D341Med (cell line): ENCODE results near the gene SOX8.
"Not testable (repeated sequence)": the region's sequence is repeated elsewhere in the genome, so short reads cannot be mapped to it uniquely, and the experiment has no call there.

ENCODE experiments used
- DNase-seq: peaks from one replicate; pipeline ENCODE4 v3.0.0; 2012; ENCODE audit warnings: low spot score

The SOX8 gene

DNA sequence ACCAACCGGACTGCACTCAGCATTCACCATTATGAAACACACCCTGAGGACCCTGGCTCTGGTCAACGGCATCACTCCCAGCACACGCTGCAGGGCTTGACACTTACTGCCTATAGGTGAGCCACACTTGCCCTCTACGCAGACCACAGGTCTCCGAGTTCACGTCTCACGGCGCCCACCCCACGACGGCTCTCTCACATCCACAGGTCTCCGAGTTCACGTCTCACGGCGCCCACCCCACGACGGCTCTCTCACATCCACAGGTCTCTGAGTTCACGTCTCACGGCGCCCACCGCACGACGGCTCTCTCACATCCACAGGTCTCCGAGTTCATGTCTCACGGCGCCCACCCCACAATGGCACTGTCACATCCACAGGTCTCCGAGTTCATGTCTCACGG lies 25.8 kb upstream of the SOX8 start:
- DNase-seq, result not testable (repeated sequence)

DNA sequence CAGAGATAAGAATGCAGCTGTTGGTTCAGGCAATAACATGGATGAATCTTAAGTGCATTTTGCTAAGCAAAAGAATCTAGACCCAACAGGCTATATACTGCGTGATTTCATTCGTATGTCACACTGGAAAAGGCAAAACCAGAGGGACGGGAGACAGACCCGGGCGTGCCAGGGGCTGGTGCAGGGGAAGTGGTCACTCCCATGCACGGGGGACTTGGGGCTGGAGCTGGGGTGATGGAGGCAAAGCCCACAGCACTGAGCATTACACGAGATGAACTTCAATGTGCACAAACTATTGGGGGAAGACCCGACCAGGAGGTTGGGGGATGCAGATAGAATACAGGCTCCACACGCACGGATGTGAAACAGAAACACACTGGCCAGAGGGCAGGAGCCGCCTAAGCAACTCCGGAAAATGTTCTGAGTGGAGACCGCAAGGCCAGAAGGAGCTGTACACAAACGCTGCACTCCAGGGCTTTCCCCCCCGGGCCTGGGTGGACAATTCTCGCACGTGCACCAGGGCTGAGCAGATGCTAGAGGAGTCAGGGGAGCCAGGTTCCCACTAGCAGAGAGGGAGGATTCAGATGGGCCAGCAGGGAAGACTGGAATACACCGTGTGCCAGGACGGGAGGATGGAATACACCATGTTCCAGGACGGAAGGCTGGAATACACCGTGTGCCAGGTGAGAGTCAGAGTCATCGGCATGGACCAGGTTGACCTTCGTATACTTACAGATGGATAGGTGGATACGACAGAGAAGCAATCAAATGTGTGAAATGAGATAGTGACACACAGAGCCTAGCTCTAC lies 22.1 kb upstream of the SOX8 start:
- DNase-seq, result no peak

- DNase-seq, result no peak
These were observed 19.2 kb upstream of the SOX8 start for GRCh38 chr16:962366-962765.

- DNase-seq, result no peak
These were observed 18.4 kb upstream of the SOX8 start for GRCh38 chr16:962901-963814.

GRCh38 chr16:963913-964312 lies 17.7 kb upstream of the SOX8 start:
- no peak for DNase-seq

DNA sequence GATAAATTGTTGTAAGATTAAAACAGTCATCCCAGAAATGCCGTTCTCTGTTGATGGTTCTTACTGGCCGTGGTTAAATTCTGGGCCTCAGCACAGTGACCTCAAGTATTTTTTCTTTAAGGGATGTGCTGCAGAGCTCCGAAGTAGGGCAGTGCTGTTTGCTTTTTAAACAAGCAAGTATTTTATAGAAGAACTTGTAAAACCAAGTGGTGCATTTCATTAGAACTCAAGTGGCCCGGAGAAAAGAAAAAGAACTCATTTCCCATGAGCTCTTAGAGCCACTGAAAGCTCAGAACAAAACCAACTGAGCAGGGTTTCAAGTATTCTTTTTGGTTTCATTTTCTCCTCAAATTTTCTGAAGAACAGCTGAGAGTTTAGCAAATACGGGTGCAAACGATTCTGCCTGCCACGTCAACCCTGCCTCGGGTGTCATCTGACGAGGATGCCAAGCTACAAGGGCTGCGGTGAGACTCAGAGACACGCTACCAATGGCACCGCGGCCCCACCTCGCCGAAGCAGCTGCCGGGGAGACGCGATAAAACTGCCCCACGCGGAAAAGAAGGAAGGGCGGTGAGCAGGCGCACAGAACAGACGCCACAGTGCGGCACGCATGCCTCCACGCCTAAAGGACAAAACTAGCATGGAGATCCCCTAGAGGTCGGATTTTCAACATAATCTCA lies 17.1 kb upstream of the SOX8 start:
- DNase-seq, result no peak

DNA sequence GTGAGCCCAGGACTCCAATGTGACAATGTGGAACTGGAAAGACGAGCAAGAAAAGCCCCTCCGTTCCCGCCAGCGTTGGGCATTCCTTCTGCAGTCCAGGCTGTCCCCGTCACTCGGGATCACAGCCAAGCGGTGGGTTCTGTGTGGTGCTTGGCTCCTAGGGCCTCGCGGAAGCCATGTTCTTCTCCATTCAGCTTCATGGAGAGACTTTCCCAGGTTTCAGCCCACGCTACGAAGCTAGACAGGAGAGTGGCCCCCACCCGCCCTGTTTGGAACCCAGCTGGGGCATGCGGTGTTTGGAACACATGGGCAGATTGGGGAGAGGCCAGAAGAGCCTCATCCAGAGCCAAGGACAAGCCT lies 16.6 kb upstream of the SOX8 start:
- no peak for DNase-seq

DNA sequence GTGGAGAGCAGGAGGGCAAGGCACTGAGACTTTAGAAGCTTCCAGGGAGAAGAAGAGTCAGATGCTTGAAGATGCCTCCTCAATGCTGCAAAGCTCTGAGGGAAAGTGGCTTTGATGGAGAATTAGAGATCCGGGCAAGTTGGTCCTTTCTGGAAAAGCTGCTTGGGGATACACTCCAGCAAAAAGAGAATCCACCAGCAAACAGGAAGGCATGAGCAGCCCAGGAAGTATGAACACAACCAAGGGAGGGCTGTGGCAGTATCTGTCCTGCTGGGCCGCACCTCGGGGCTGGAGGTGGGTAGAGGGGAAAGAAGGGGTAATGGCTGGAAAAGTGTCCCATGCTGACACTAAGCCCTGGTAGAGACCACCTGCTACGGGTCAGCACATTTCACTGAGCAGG lies 16.1 kb upstream of the SOX8 start:
- no peak for DNase-seq

GRCh38 chr16:966035-966434 lies 15.5 kb upstream of the SOX8 start:
- no peak for DNase-seq

DNA sequence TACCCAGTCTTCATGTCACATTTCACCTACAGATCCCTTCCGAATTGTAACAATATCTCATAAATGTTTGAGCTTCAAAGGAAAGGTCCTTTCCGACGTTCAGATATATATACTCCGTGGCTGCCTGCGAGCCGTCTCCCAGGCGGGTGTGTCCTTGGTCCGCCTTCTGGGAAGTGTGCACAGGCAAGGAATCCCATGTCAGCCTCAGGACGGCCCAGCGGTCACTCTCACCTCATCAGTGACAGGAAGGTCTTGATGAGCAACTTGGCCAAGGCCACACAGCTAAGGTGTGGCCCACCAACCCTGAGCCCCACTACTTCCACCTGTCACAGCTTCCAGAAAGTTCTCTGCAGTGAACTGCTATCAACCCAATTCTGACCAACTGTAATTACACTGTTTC lies 15.1 kb upstream of the SOX8 start:
- no peak for DNase-seq

DNA sequence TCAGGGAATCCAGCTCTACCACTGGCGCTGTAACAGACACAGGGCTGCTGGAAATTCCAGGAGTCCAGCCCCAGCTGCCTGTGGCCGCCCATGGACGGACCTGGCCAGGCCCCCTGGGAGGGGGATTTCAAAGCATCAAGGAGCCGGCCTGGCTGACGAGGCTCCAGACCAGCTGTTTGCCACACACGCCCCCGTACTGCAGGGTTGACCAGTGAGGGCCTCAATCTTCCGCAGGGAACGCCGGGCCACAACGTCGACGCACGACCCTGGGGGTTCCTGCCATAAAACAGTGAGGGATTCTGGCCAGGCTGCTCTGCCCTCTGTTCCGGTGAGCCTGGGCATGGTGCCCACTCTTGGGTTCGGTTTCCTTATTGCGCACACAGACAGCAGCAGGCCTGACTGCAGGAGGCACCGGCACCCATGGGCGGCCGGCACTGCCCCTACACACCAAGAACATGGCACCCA lies 14.5 kb upstream of the SOX8 start:
- no peak for DNase-seq

GRCh38 chr16:967546-968295 lies 13.8 kb upstream of the SOX8 start:
- DNase-seq, result no peak

DNA sequence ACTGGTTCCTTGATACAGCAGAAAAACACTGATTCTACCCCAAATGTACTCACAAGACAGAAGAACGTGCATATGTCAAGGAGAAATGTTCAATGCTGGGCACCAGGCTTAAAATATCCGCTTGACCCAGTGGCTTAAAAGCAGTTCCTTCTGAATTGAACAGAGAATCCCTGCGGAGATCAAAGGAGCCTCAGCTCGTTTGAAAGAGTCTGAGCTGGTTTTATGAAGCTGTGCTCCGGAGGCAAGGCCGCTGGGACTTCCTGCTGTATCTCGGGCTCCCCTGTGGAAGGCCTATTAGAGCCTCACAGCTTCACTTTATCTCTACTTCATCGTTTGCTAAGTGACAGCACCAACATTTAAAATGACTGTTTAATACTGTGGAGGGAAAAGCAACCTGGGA lies 12.9 kb upstream of the SOX8 start:
- no peak for DNase-seq

- no peak for DNase-seq
These were observed 11.8 kb upstream of the SOX8 start for GRCh38 chr16:969508-970385.

GRCh38 chr16:970386-970765 lies 11.2 kb upstream of the SOX8 start:
- no peak for DNase-seq

DNA sequence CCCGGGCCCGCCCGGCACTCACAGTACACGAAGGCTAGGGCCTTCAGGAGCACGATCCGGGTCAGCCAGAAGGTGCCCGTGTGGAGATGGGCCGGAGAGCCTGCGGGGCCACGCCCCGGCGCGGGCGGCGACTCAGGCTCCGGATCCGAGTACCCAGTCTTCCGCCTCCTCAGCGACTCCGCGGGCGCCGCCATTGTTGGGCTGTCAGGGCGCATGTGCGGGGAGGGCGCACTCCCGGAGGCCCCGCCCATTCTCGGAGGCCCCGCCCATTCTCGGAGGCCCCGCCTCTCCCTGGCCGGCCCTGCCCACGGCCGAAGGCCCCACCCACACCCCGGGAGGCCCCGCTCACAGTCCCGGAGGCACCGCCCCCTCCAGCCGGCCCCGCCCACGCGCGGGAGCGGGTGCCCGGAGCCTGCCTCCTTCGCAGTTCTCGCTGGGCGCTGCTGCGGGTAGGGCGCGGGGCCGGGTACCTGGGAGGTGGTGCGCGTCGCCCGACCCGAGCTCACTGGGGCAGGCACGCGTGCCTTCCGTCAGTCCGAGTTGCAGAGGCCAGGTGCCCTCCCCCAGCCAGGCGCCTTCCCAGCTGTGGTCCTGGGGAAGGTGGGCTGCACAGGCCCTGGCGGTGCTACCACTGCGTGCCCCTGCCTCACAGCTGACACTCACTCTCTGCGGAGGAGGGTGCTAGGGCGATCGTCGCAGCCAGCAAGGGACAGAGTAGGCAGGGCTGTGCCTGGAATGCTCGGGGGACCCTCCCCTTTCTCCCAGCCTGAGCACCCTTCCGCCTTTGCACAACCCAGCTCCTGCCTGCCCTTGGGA lies 10.6 kb upstream of the SOX8 start, which contains the start of gene LMF1:
Gene LMF1, minus strand, starts transcription at position 219 of the 816 bp plus-strand sequence. Its CDS starts 4 bp downstream, at position 215.
- DNase-seq, result peak; percentile 99

DNA sequence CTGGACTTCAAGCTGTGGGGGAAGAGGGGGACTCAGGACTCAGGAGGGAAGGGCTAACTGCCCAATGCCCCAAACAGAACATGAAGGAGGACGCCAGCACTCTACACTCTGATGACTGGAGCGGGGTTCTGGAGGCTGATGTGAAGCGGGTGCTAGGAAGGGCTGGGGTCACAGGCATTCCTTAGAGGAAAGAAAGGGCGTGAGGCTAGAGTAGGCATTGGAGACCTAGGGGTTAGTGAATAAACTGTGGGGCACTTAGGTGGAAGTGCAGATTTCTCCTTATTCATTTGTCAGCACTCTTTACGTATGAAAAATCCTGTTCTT lies 10.0 kb upstream of the SOX8 start:
- DNase-seq, result no peak

- DNase-seq, result no peak
These were observed 9.6 kb upstream of the SOX8 start for GRCh38 chr16:971981-972315.

- no peak for DNase-seq
These were observed 9.1 kb upstream of the SOX8 start for GRCh38 chr16:972316-973002.

DNA sequence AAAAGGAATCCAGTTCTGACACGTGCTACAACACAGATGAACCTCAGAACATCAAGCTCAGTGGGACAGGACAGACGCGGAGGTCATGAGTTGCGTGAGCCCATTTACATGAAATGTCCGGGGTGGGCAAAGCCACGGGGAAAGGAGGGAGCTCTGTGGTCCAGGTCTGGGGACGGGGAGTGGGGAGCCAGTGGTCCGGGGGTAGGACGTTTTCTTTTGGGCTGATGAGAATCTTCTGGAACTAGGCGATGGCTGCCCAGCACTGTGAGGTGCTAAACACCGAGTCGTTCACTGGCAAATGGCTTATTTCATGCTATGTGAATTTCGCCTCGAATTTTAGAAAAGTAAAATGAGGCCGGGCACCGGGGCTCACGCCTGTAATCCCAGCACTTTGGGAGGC lies 8.2 kb upstream of the SOX8 start:
- no peak for DNase-seq
